SK-N-SH (cell line): ENCODE results near the gene MIA. TPM values are rescaled to one million over a fixed set of nuclear protein-coding genes. Genes with fewer than 3 reads are reported as not detected.
A peak's percentile ranks its signal among the peaks of the same experiment; 100 is the strongest.

Experiments
- CTCF ChIA-PET: fragments of 300-600, 350-600 bp; formaldehyde crosslinking; extraction: SDS; loops from one replicate; lab custom pipeline; 2021; lab: Yijun Ruan, JAX
- POLR2A ChIA-PET: fragments of 350-600 bp; sonication (Branson Sonifier 250); formaldehyde crosslinking; extraction: SDS; loops from one replicate; lab custom pipeline; 2020; ENCODE audit warnings: antibody characterized with exemption, inconsistent platforms; lab: Yijun Ruan, JAX
- DNase-seq: peaks from one replicate; pipeline ENCODE4 v3.0.0; 2012
- H2AFZ ChIP-seq: fragments of 200-600 bp; sonication (generic); 2 replicates; pipeline ENCODE4 v1.8.1; 2016; ENCODE audit warnings: antibody characterized with exemption, mild to moderate bottlenecking, low read depth
- H3F3A ChIP-seq: fragments of 200-600 bp; sonication (generic); replicated peaks from 2 replicates; pipeline ENCODE3; 2016; ENCODE audit warnings: antibody characterized with exemption, mild to moderate bottlenecking; ENCODE audit not compliant: insufficient read depth
- H3K27ac ChIP-seq, 2 experiments: fragments of 200-500 bp in 1 of 2; fragments of 200-600 bp in 1 of 2; sonication (Bioruptor generic) in 1 of 2; sonication (generic), shearing (Covaris generic) in 1 of 2; 2 replicates each; pipeline versions ENCODE4 v1.5.1 to v1.6.1; 2014 to 2016; ENCODE audit warnings: low read depth in 2 of 2, inconsistent platforms in 1 of 2, low read length in 1 of 2, mild to moderate bottlenecking in 1 of 2, mixed read lengths in 1 of 2
- H3K27me3 ChIP-seq: fragments of 200-600 bp; sonication (generic), shearing (Covaris generic); 2 replicates; pipeline ENCODE4 v1.6.1; 2016; ENCODE audit warnings: mixed run types; ENCODE audit not compliant: insufficient read depth
- H3K36me3 ChIP-seq, 2 experiments: fragments of 200-500 bp in 1 of 2; fragments of 200-600 bp in 1 of 2; sonication (Bioruptor generic) in 1 of 2; sonication (generic) in 1 of 2; replicated peaks in 1 of 2; 2 replicates each; pipeline versions ENCODE3 to v1.5.1; 2014 to 2016; ENCODE audit warnings: low read length in 1 of 2, mild to moderate bottlenecking in 1 of 2; ENCODE audit not compliant: insufficient read depth in 2 of 2, control insufficient read depth in 1 of 2
- H3K4me1 ChIP-seq, 2 experiments: fragments of 200-500 bp in 1 of 2; fragments of 200-600 bp in 1 of 2; sonication (Bioruptor generic) in 1 of 2; sonication (generic), shearing (Covaris generic) in 1 of 2; 2 replicates each; pipeline versions ENCODE4 v1.5.1 to v1.6.1; 2014 to 2016; ENCODE audit warnings: low read depth in 1 of 2, low read length in 1 of 2, mixed run types in 1 of 2; ENCODE audit not compliant: insufficient read depth in 2 of 2, control insufficient read depth in 1 of 2
- H3K4me2 ChIP-seq: fragments of 200-600 bp; sonication (generic), shearing (Covaris generic); 2 replicates; pipeline ENCODE4 v1.6.1; 2017; ENCODE audit warnings: mixed run types
- H3K4me3 ChIP-seq, 2 experiments: fragments of 200-500 bp in 1 of 2; fragments of 200-600 bp in 1 of 2; sonication (Bioruptor generic) in 1 of 2; sonication (generic), shearing (Covaris generic) in 1 of 2; 2 replicates each; pipeline versions ENCODE4 v1.5.1 to v1.8.1; 2014 to 2016; ENCODE audit warnings: low read depth in 2 of 2, inconsistent platforms in 1 of 2, low read length in 1 of 2, mild to moderate bottlenecking in 1 of 2, mixed read lengths in 1 of 2, moderate library complexity in 1 of 2
- H3K79me2 ChIP-seq: fragments of 200-600 bp; sonication (generic); 2 replicates; pipeline ENCODE4 v1.8.1; 2017; ENCODE audit warnings: mild to moderate bottlenecking; ENCODE audit not compliant: insufficient read depth
- H3K9ac ChIP-seq: fragments of 200-600 bp; sonication (generic); 2 replicates; pipeline ENCODE4 v1.6.1; 2017; ENCODE audit warnings: mixed run types
- H3K9me2 ChIP-seq: fragments of 200-600 bp; sonication (generic); 2 replicates; pipeline ENCODE4 v1.6.1; 2017; ENCODE audit warnings: mixed run types
- H3K9me3 ChIP-seq: fragments of 200-600 bp; sonication (generic); 2 replicates; pipeline ENCODE4 v1.6.1; 2017; ENCODE audit warnings: mixed run types, mild to moderate bottlenecking, moderate library complexity
- H4K20me1 ChIP-seq: fragments of 200-600 bp; sonication (generic); 2 replicates; pipeline ENCODE4 v1.6.1; 2017; ENCODE audit warnings: mild to moderate bottlenecking, mixed run types; ENCODE audit not compliant: insufficient read depth
- NRF1 ChIP-seq: IDR thresholded peaks from 2 replicates; pipeline ENCODE4 v1.6.1; 2012; ENCODE audit warnings: low read depth, mild to moderate bottlenecking, low read length
- SMC3 ChIP-seq: IDR thresholded peaks from 2 replicates; pipeline ENCODE4 v1.6.1; 2012; ENCODE audit warnings: low read depth, low read length, improper control_type of control experiment
- WGBS: methylation state at CpG from one replicate; pipeline ENCODE4 v1.1.6; 2017; ENCODE audit warnings: low lambda C conversion rate; 5-methylcytosine and 5-hydroxymethylcytosine counted together
- polyA plus RNA-seq, 3 experiments: library from polyadenylated mRNA; depleted of rRNA; stranded (reverse); fragments of >200 nt; gene quantifications; 2 replicates each; pipeline ENCODE4 v1.2.3, GENCODE V29; 2012
- TF ChIP-seq, protein P1 (sequence below): fragments of 150-350 bp; IDR thresholded peaks from 2 replicates; pipeline ENCODE4 v1.6.1; 2017; ENCODE audit warnings: antibody characterized with exemption, low read length, low read depth, borderline replicate concordance
- TF ChIP-seq, protein P2 (sequence below): fragments of 200-600 bp; sonication (generic); IDR thresholded peaks from 2 replicates; pipeline ENCODE4 v1.6.1; 2017; ENCODE audit warnings: antibody characterized with exemption, mild to moderate bottlenecking, moderate library complexity

Gene MIA
- polyA plus RNA-seq, 1 of the 3 experiments (the other 2 are of a cell fraction) = not detected

DNA sequence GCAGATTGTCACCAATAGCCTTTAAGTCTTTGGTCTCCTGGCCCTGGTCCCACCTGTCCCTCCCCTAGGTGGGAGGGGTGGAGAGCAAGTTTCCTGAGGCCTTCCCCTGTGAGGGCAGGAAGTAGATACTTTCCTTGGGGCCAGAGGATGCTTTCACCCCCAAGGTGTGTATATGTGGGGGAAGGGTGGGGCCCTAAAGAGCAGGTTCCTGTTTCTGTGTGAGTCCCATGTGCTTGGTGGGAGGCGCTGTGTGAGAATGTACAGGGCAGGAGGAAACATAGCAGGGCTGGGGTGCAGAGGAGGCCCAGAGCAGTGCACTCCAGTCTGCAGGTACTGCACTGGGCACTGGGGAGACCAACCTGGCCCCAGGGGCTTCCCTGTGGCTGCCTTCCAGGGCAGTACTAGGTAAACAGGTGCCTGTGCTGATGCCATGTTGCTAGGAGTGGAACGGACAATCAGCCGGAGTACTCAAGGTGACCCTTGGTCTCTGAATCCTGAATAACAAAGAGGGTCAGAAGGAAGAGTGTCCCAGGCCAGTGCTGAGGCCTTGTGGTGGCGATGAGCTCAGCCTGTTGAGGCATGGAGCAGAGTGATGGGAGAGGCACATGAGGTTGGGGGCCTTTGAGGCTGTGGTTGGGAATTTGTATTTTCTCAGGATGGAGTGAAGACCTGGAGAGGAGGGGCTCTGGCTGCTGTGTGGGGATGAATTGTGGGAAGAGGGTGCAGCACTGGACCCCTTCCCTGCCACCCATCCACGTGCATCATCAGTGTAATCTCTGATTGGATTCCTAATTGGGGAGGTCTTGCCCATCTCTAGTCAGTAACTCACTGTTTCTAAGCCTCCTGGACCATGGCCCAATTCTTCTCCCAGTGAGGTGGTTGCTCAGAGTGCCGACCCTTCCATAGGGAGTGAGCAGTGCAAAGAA is 28.8 kb downstream of the MIA start:
- H3K27me3 ChIP-seq = no peaks in the 10 kb centered on the region
- ChIA-PET POLR2A (interaction anchor here (1.4 kb wide), 1 partner anchor 26 kb away, joined by 8 read pairs; the partner anchor contains the start of gene RAB4B), CTCF (interaction anchor here (1.3 to 5.4 kb wide), 4 partner anchors 15 to 142 kb away, joined by 3 to 54 read pairs (median 24); no protein-coding TSS in a partner anchor)
- DNase-seq = no peak
- TF ChIP-seq, protein P1, sequence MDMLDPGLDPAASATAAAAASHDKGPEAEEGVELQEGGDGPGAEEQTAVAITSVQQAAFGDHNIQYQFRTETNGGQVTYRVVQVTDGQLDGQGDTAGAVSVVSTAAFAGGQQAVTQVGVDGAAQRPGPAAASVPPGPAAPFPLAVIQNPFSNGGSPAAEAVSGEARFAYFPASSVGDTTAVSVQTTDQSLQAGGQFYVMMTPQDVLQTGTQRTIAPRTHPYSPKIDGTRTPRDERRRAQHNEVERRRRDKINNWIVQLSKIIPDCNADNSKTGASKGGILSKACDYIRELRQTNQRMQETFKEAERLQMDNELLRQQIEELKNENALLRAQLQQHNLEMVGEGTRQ = no peak
- TF ChIP-seq NRF1 = no peak
- H2AFZ ChIP-seq = no peak overlapping the region
- no peaks in the 10 kb centered on the region for H3K9me3 ChIP-seq
- no peak overlapping the region for H3K9ac ChIP-seq
- H3K4me1 ChIP-seq = peaks cover 42 to 73% of the 10 kb centered on the region in 2 experiments; a peak in 3 of 4 replicates
- H3K27ac ChIP-seq = no peak overlapping the region; a peak in 1 of 4 replicates
- WGBS = 77% methylated on average over 5 of the region's 6 CpGs
- peak overlapping the region; percentile 98; the same call in 1 of the 2 replicates for H3K4me2 ChIP-seq
- peaks cover 92% of the 10 kb centered on the region for H4K20me1 ChIP-seq
- H3K36me3 ChIP-seq = peaks cover 38 to 50% of the 10 kb centered on the region in 2 experiments
- H3K4me3 ChIP-seq = no peak overlapping the region
- peaks cover 14% of the 10 kb centered on the region for H3F3A ChIP-seq
- H3K79me2 ChIP-seq = peaks cover 96% of the 10 kb centered on the region
- no peaks in the 10 kb centered on the region for H3K9me2 ChIP-seq

- TF ChIP-seq SMC3 = no peak
- TF ChIP-seq, protein P2, sequence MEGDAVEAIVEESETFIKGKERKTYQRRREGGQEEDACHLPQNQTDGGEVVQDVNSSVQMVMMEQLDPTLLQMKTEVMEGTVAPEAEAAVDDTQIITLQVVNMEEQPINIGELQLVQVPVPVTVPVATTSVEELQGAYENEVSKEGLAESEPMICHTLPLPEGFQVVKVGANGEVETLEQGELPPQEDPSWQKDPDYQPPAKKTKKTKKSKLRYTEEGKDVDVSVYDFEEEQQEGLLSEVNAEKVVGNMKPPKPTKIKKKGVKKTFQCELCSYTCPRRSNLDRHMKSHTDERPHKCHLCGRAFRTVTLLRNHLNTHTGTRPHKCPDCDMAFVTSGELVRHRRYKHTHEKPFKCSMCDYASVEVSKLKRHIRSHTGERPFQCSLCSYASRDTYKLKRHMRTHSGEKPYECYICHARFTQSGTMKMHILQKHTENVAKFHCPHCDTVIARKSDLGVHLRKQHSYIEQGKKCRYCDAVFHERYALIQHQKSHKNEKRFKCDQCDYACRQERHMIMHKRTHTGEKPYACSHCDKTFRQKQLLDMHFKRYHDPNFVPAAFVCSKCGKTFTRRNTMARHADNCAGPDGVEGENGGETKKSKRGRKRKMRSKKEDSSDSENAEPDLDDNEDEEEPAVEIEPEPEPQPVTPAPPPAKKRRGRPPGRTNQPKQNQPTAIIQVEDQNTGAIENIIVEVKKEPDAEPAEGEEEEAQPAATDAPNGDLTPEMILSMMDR = 0 out of 2 replicates have a peak, but pooled peaks have one; percentile 11
- Histone ChIP-seq H3K4me2 (no peak overlapping the region), H3K4me1 (peaks cover 42 to 73% of the 10 kb centered on the region in 2 experiments; a peak in 3 of 4 replicates), H3K9me3 (no peaks in the 10 kb centered on the region), H3K27ac (no peak overlapping the region; a peak in 1 of 4 replicates), H3K4me3 (no peak overlapping the region), H4K20me1 (peaks cover 96% of the 10 kb centered on the region), H3K9ac (no peak overlapping the region), H3K9me2 (no peaks in the 10 kb centered on the region), H3K79me2 (peaks cover 94% of the 10 kb centered on the region), H3F3A (peaks cover 14% of the 10 kb centered on the region), H2AFZ (no peak overlapping the region), H3K27me3 (no peaks in the 10 kb centered on the region), H3K36me3 (peaks cover 38 to 55% of the 10 kb centered on the region in 2 experiments)
- ChIA-PET CTCF (interaction anchor here (0.8 to 5.4 kb wide), 5 partner anchors 14 to 143 kb away, joined by 3 to 54 read pairs (median 18); partner anchors contain the start of genes ACTMAP, COQ8B, ITPKC and SNRPA), POLR2A (no interaction called here)
- no peak for DNase-seq
- WGBS = 94% methylated on average over 7 of the region's 7 CpGs
These were observed 29.5 kb downstream of the MIA start for GRCh38 chr19:40804783-40805242.
